Mesenchymal stem cell (in vitro differentiated cells and primary cell): ENCODE results near the gene CTSC.

Source experiments
- DNase-seq: peaks from one replicate; pipeline ENCODE4 v3.0.0-alpha.2; 2013
- H2AFZ ChIP-seq: one replicate; pipeline ENCODE4 v1.6.1; 2013; ENCODE audit warnings: low read depth, mild to moderate bottlenecking, control low read depth, inconsistent platforms, low read length, moderate library complexity
- H2AK5ac ChIP-seq: 2 replicates; pipeline ENCODE4 v1.6.1; 2013; ENCODE audit warnings: low read length, moderate library complexity, mild to moderate bottlenecking, inconsistent platforms; ENCODE audit not compliant: severe bottlenecking
- H2BK120ac ChIP-seq: one replicate; pipeline ENCODE4 v1.6.1; 2013; ENCODE audit warnings: low read depth, mild to moderate bottlenecking, inconsistent platforms, low read length, moderate library complexity
- H2BK12ac ChIP-seq, 2 experiments: one replicate each; pipeline ENCODE4 v1.6.1; 2013; ENCODE audit warnings: inconsistent platforms in 2 of 2, low read length in 2 of 2, mild to moderate bottlenecking in 2 of 2, moderate library complexity in 2 of 2, control low read depth in 1 of 2
- H2BK15ac ChIP-seq: one replicate; pipeline ENCODE4 v1.6.1; 2013; ENCODE audit warnings: mild to moderate bottlenecking, low read depth, inconsistent platforms; ENCODE audit not compliant: poor library complexity, severe bottlenecking
- H2BK5ac ChIP-seq: 2 replicates; pipeline ENCODE4 v1.6.1; 2013; ENCODE audit warnings: low read depth, mild to moderate bottlenecking, low read length, control low read depth, inconsistent platforms; ENCODE audit not compliant: poor library complexity, severe bottlenecking
- H3K14ac ChIP-seq, 2 experiments: one replicate each; pipeline ENCODE4 v1.6.1; 2013; ENCODE audit warnings: inconsistent platforms in 2 of 2, low read length in 2 of 2, control low read depth in 1 of 2, mild to moderate bottlenecking in 1 of 2, moderate library complexity in 1 of 2
- H3K18ac ChIP-seq, 2 experiments: one replicate each; pipeline ENCODE4 v1.6.1; 2013; ENCODE audit warnings: inconsistent platforms in 2 of 2, low read length in 2 of 2, control low read depth in 1 of 2, low read depth in 1 of 2, mild to moderate bottlenecking in 1 of 2
- H3K23ac ChIP-seq, 2 experiments: one replicate each; pipeline ENCODE4 v1.6.1; 2013; ENCODE audit warnings: inconsistent platforms in 2 of 2, low read length in 2 of 2, mild to moderate bottlenecking in 2 of 2, moderate library complexity in 2 of 2, control low read depth in 1 of 2
- H3K27ac ChIP-seq: 2 replicates; pipeline ENCODE4 v1.5.1; 2013; ENCODE audit warnings: mild to moderate bottlenecking, moderate library complexity, low read length, control low read depth, inconsistent platforms; ENCODE audit not compliant: poor library complexity, severe bottlenecking
- H3K27me3 ChIP-seq, 2 experiments: 2 replicates each; pipeline versions ENCODE4 v1.6.1 to v1.7.0; 2013; ENCODE audit warnings: low read length in 2 of 2, mild to moderate bottlenecking in 2 of 2, moderate library complexity in 2 of 2, control low read depth in 1 of 2, inconsistent platforms in 1 of 2; ENCODE audit not compliant: control insufficient read depth in 1 of 2, insufficient read depth in 1 of 2
- H3K36me3 ChIP-seq, 2 experiments: 2 replicates each; pipeline versions ENCODE4 v1.6.1 to v1.7.0; 2013; ENCODE audit warnings: low read length in 2 of 2, control low read depth in 1 of 2, inconsistent platforms in 1 of 2, low read depth in 1 of 2, mild to moderate bottlenecking in 1 of 2; ENCODE audit not compliant: insufficient read depth in 2 of 2, control insufficient read depth in 1 of 2
- H3K4ac ChIP-seq, 2 experiments: one replicate each; pipeline ENCODE4 v1.6.1; 2013; ENCODE audit warnings: inconsistent platforms in 2 of 2, low read length in 2 of 2, mild to moderate bottlenecking in 2 of 2, moderate library complexity in 2 of 2, control low read depth in 1 of 2, low read depth in 1 of 2
- H3K4me1 ChIP-seq: 2 replicates; pipeline ENCODE4 v1.6.1; 2013; ENCODE audit warnings: low read depth, low read length, control low read depth; ENCODE audit not compliant: control insufficient read depth, insufficient read depth
- H3K4me2 ChIP-seq: 2 replicates; pipeline ENCODE4 v1.6.1; 2013; ENCODE audit warnings: low read length, mild to moderate bottlenecking, inconsistent platforms; ENCODE audit not compliant: poor library complexity, severe bottlenecking
- H3K4me3 ChIP-seq, 2 experiments: 2 replicates each; pipeline versions ENCODE4 v1.5.1 to v1.7.0; 2013; ENCODE audit warnings: low read length in 2 of 2, mild to moderate bottlenecking in 2 of 2, control low read depth in 1 of 2, low read depth in 1 of 2; ENCODE audit not compliant: insufficient read depth in 1 of 2
- H3K79me1 ChIP-seq: replicated peaks from 2 replicates; pipeline ENCODE4 v1.6.1; 2013; ENCODE audit warnings: mild to moderate bottlenecking, control low read depth, low read length, inconsistent platforms; ENCODE audit not compliant: poor library complexity, severe bottlenecking
- H3K9ac ChIP-seq: 2 replicates; pipeline ENCODE4 v1.7.0; 2013; ENCODE audit warnings: mild to moderate bottlenecking, low read length, moderate library complexity
- H3K9me3 ChIP-seq: 2 replicates; pipeline ENCODE4 v1.7.0; 2013; ENCODE audit warnings: mild to moderate bottlenecking, low read length; ENCODE audit not compliant: control insufficient read depth
- H4K8ac ChIP-seq: one replicate; pipeline ENCODE4 v1.6.1; 2013; ENCODE audit warnings: inconsistent platforms, mild to moderate bottlenecking, low read length, moderate library complexity
- H4K91ac ChIP-seq: one replicate; pipeline ENCODE4 v1.6.1; 2013; ENCODE audit warnings: mild to moderate bottlenecking, low read length, inconsistent platforms
- WGBS: methylation state at CpG from one replicate; pipeline ENCODE4 v1.1.7; 2013; ENCODE audit warnings: mixed read lengths; 5-methylcytosine and 5-hydroxymethylcytosine counted together

The CTSC gene

DNA sequence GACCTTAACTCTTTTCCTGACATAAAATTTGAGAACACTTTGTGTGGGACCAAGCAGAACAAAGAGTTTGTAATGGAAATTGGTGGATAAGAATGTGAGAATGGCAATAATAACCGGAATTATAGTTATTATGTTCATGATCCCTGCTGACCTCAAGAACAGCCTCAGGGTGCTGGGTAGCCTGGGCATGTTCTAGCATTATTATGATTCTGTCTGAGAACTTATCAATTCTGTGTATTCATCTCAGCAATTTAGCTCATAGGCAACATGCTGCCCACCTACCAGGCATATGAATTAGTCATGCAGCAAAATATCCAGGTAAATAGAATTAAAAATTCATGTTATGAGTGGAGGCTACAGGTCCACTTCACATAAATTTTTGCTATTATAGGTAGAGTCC lies 61.9 kb downstream of the CTSC start:
- Histone ChIP-seq H3K14ac (no peak overlapping the region), H2AFZ (no peak overlapping the region), H3K4me3 (no peak overlapping the region), H3K79me1 (no peaks in the 10 kb centered on the region), H3K4ac (no peak overlapping the region), H3K27ac (no peak overlapping the region), H4K8ac (no peak overlapping the region), H2BK5ac (no peak overlapping the region), H4K91ac (no peak overlapping the region), H3K4me2 (no peak overlapping the region), H3K9me3 (peaks cover 3% of the 10 kb centered on the region), H3K27me3 (no peaks in the 10 kb centered on the region), H2AK5ac (no peak overlapping the region), H2BK12ac (no peak overlapping the region), H3K4me1 (no peaks in the 10 kb centered on the region), H2BK120ac (no peak overlapping the region), H3K18ac (no peak overlapping the region), H2BK15ac (no peak overlapping the region), H3K9ac (no peak overlapping the region), H3K23ac (no peak overlapping the region), H3K36me3 (no peaks in the 10 kb centered on the region)
- WGBS: 92% methylated on average over 1 of the region's 1 CpG
- DNase-seq: no peak

DNA sequence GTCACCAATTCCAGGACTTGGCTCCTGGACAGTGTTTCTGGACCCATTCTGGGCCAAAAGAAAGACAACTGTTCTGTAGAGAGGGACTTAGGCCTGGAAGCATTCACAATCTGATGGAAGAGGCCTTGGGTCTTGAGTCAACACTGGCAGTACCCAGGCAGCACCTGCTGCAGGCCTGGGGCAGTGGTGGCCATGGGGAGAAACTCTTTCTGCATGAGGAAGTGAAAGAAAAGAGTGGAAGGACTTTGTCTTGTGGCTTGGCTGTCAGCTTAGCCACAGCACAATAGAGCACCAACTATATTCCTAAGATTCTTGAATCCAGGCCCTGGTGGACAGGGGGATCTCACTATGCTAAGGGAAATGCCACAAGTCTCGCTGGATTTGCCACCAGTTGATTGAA lies 70.6 kb downstream of the CTSC start:
- Histone ChIP-seq H2BK12ac (no peak overlapping the region), H2BK5ac (no peak overlapping the region), H3K4me1 (no peaks in the 10 kb centered on the region), H3K14ac (no peak overlapping the region), H2AFZ (no peak overlapping the region), H3K4me3 (no peak overlapping the region), H3K4ac (no peak overlapping the region), H3K18ac (no peak overlapping the region), H4K8ac (no peak overlapping the region), H3K27ac (no peak overlapping the region), H4K91ac (no peak overlapping the region), H3K4me2 (no peak overlapping the region), H3K23ac (no peak overlapping the region), H3K9me3 (peaks cover 6% of the 10 kb centered on the region), H2BK120ac (no peak overlapping the region), H2AK5ac (no peak overlapping the region), H3K36me3 (no peaks in the 10 kb centered on the region), H3K27me3 (no peaks in the 10 kb centered on the region), H3K79me1 (no peaks in the 10 kb centered on the region), H2BK15ac (no peak overlapping the region), H3K9ac (no peak overlapping the region)
- DNase-seq: no peak
- WGBS: 96% methylated on average over 1 of the region's 1 CpG

DNA sequence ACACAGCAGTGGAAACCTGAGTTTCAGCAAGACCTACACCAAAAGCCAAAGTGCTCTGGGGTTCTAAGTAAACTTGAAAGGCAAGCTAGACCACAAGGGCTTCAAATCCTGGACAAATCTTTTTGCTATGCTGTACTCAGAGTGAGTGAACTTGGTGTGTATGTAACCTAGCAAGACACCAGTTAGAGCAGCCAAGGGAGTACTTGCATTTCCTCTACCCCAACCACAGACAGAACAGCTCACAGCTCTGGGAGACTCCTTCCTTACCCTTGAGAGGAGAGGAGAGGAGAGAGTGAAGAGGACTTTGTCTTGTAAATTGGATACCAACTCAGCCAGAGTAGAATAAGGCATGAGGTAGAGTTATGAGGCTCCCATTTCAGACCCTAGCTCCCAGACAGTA lies 71.4 kb downstream of the CTSC start:
- Histone ChIP-seq H3K4me3 (no peak overlapping the region), H2BK5ac (no peak overlapping the region), H3K36me3 (no peaks in the 10 kb centered on the region), H2AFZ (no peak overlapping the region), H3K14ac (no peak overlapping the region), H3K4ac (no peak overlapping the region), H3K23ac (no peak overlapping the region), H2BK120ac (no peak overlapping the region), H3K4me1 (no peaks in the 10 kb centered on the region), H3K79me1 (no peaks in the 10 kb centered on the region), H3K18ac (no peak overlapping the region), H3K9ac (no peak overlapping the region), H2AK5ac (no peak overlapping the region), H4K8ac (no peak overlapping the region), H3K4me2 (no peak overlapping the region), H2BK15ac (no peak overlapping the region), H4K91ac (no peak overlapping the region), H3K27me3 (no peaks in the 10 kb centered on the region), H2BK12ac (no peak overlapping the region), H3K9me3 (peaks cover 9% of the 10 kb centered on the region), H3K27ac (no peak overlapping the region)
- no peak for DNase-seq

DNA sequence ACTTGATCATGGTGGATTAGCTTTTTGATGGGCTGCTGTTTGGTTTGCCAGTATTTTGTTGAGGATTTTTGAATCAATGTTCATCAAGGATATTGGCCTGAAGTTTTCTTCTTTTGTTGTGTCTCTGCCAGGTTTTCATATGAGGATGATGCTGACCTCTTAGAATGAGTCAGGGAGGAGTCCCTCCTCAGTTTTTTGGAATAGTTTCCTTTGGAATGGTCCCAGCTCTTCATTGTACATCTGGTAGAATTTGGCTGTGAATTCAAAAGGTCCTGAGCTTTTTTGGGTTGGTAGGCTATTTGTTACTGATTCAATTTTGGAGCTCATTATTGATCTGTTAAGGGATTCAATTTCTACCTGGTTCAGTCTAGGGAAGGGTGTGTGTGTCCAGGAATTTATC lies 78.1 kb downstream of the CTSC start:
- Histone ChIP-seq H3K4ac (no peak overlapping the region), H3K18ac (no peak overlapping the region), H4K8ac (no peak overlapping the region), H3K27ac (no peak overlapping the region), H4K91ac (no peak overlapping the region), H3K4me2 (no peak overlapping the region), H2AK5ac (no peak overlapping the region), H2BK12ac (no peak overlapping the region), H2BK120ac (no peak overlapping the region), H2AFZ (no peak overlapping the region), H2BK15ac (no peak overlapping the region), H3K79me1 (no peaks in the 10 kb centered on the region), H3K9ac (no peak overlapping the region), H3K4me3 (no peak overlapping the region), H3K23ac (no peak overlapping the region), H3K9me3 (peaks cover 43% of the 10 kb centered on the region), H3K27me3 (no peaks in the 10 kb centered on the region), H3K14ac (no peak overlapping the region), H3K36me3 (no peaks in the 10 kb centered on the region), H3K4me1 (no peaks in the 10 kb centered on the region), H2BK5ac (no peak overlapping the region)
- DNase-seq: no peak
